ENCODE measurements around the gene ZFP69. TPM values are rescaled to one million over a fixed set of nuclear protein-coding genes. Genes with fewer than 3 reads are reported as not detected.

The ZFP69 gene
- total and polyA plus RNA-seq, 2 donors (not counting 3 experiments of a cell fraction or from before 2014, with no cell fraction given) = 0.98 to 2.4 TPM

DNA sequence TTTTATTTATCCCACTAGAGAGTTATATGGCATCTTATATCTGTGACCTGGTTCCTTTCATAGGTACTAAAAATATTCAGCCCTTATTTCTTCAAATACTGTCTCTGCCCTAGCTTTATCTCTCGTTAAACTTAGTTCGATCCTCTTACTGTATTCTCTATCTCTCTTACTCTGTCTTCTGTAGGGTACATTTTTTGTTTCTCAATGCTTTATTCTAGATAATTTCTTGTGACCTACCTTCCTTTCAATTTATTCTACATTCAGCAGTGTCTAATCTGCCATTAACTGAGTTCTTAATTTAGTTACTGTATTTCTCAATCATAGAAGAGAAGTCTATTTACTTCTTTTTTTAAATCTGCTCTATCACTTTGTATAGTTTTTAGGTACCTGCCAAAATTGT, 1.8 kb upstream of the ZFP69 start:
- Histone ChIP-seq H2AFZ (ENCODE audit: low read depth, low read length) (no peak overlapping the region), H3K36me3 (ENCODE audit: control insufficient read depth in 2 of 2, extremely low read depth in 1 of 2, insufficient read depth in 2 of 2, low read length in 2 of 2) (no peaks in the 10 kb centered on the region), H3K4me1 (ENCODE audit: control insufficient read depth, extremely low read depth, insufficient read depth, low read length) (peaks cover 12% of the 10 kb centered on the region), H3K4me2 (ENCODE audit: insufficient read depth, low read length) (no peak overlapping the region), H3K27me3 (ENCODE audit: control insufficient read depth in 2 of 2, insufficient read depth in 2 of 2, low read length in 2 of 2) (no peaks in the 10 kb centered on the region), H4K20me1 (replicated peaks; ENCODE audit: control insufficient read depth, extremely low read depth, insufficient read depth, low read length) (no peaks in the 10 kb centered on the region), H3K79me2 (ENCODE audit: control insufficient read depth, insufficient read depth, low read length) (no peaks in the 10 kb centered on the region), H3K9me1 (replicated peaks; ENCODE audit: control insufficient read depth, extremely low read depth, insufficient read depth, low read length) (no peaks in the 10 kb centered on the region), H3K27ac (ENCODE audit: insufficient read depth, low read depth, low read length) (no peak overlapping the region), H3K4me3 (replicated peaks in 1 of 3; ENCODE audit: insufficient read depth in 1 of 3, low read depth in 1 of 3, low read length in 3 of 3) (no peak overlapping the region), H3K9me3 (replicated peaks; ENCODE audit: control insufficient read depth, insufficient read depth, low read length) (no peaks in the 10 kb centered on the region), H3K9ac (replicated peaks; ENCODE audit: extremely low read depth, insufficient read depth, low read length) (no peak overlapping the region)
- intact Hi-C loops (cut with micrococcal nuclease) (no loop called here), dilution Hi-C loops (cut with MboI; ENCODE audit: extremely low pct_ligation_motif_present, low sequenced_read_pairs) (no loop called here)
- no TSS peak for BruUV-seq (replicated peaks)
- DNase-seq (ENCODE audit: low read depth, low spot score) (no peak), FAIRE-seq (no peak)
- POLR2A ChIA-PET = no interaction called here
- CTCF ChIA-PET = no interaction called here
- TF ChIP-seq GATA2 (IDR thresholded peaks at IDR 0.05; ENCODE audit: insufficient read depth, insufficient read length, low read depth, low read length) (no peak), CTCF (IDR thresholded peaks at IDR 0.05; ENCODE audit: extremely low read depth in 1 of 2, insufficient read depth in 1 of 2, low read depth in 1 of 2, low read length in 2 of 2) (no peak), POLR2AphosphoS5 (IDR thresholded peaks at IDR 0.05; ENCODE audit: insufficient read depth, low read depth, low read length) (no peak), MAX (IDR thresholded peaks at IDR 0.05; ENCODE audit: insufficient read depth, insufficient read length) (no peak), MYC (IDR thresholded peaks at IDR 0.05; ENCODE audit: low read depth, low read length) (no peak), POLR2A (IDR thresholded peaks at IDR 0.05; ENCODE audit: low read depth, low read length) (no peak), FOS (IDR thresholded peaks at IDR 0.05; ENCODE audit: borderline replicate concordance, insufficient read depth, low read length) (no peak), EZH2 (IDR thresholded peaks at IDR 0.05; ENCODE audit: borderline replicate concordance, low read depth, low read length, severe bottlenecking) (no peak), JUN (IDR thresholded peaks at IDR 0.05; ENCODE audit: borderline replicate concordance, insufficient read depth, insufficient read length, low read depth) (no peak)
